Activated naive CD4-positive, alpha-beta T cell treated with anti-CD3 and anti-CD28 coated beads, Interleukin-2, amount 50 U/mL, for 72 hours (primary cell): ENCODE results near the gene VAV2. TPM values are rescaled to one million over a fixed set of nuclear protein-coding genes. Genes with fewer than 3 reads are reported as not detected.
"Not testable (repeated sequence)": the region's sequence is repeated elsewhere in the genome, so short reads cannot be mapped to it uniquely, and the experiment has no call there.

ENCODE experiments used
- ATAC-seq, 2 donors: fragments of 150-1000 bp; cut with Tn5 transposase; 2 replicates each; pipeline ENCODE4 v1.10.0; 2021; ENCODE audit warnings: mild to moderate bottlenecking in 2 of 2, moderate library complexity in 2 of 2
- DNase-seq, 2 donors: peaks; one replicate each; pipeline ENCODE4 v3.0.0; 2021 to 2022; ENCODE audit warnings: low spot score in 2 of 2
- H3K27ac Mint-ChIP-seq, 2 donors: one replicate each; pipeline ENCODE4 v1.8.0; 2022; ENCODE audit warnings: mild to moderate bottlenecking in 2 of 2, mixed read lengths in 2 of 2
- H3K36me3 Mint-ChIP-seq, 2 donors: one replicate each; pipeline ENCODE4 v1.8.0; 2022; ENCODE audit warnings: mixed read lengths in 2 of 2
- H3K9me3 Mint-ChIP-seq, 2 donors: one replicate each; pipeline ENCODE4 v1.8.0; 2022; ENCODE audit warnings: mixed read lengths in 2 of 2
- total RNA-seq, 2 donors: library from RNA; stranded (reverse); gene quantifications; one replicate each; pipeline ENCODE4 v1.2.3, GENCODE V29; 2022

The VAV2 gene
- total RNA-seq, 2 donors from 2014 or later, result 7.5 to 9.1 TPM

DNA sequence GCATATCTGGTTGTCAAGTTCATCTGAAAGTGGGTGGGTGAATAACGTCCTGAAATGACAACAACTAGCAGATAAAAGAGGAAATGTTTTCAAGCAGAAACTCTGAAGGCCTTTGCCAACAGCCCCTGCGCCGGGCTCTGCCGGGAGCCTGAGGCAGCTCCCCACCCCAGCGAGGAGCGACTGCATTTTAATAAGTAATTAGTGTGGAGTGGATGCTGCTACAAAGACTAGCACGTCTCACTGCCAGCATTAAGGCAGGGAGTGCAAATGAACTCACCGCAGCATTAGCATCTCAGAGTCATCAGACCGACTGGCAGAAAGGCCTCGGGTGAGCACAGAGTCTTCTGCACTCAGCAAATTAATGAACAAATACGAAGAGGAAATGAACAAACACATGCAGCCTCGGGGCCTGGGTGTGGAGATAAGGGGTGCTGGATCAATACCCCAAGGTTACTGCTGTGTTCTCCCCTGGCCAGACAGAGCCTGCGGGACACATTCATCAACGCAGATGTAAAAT lies 63.8 kb downstream of the VAV2 start:
- Mint-ChIP-seq H3K36me3 (no peaks in the 10 kb centered on the region), H3K27ac (peak overlapping the region; percentile 8 to 79), H3K9me3 (peaks cover 0 to 3% of the 10 kb centered on the region in 2 donors)
- no peak for DNase-seq
- no peak for ATAC-seq

- no peak for ATAC-seq
Measured at GRCh38 chr9:133927041-133927440, 65.1 kb downstream of the VAV2 start.

DNA sequence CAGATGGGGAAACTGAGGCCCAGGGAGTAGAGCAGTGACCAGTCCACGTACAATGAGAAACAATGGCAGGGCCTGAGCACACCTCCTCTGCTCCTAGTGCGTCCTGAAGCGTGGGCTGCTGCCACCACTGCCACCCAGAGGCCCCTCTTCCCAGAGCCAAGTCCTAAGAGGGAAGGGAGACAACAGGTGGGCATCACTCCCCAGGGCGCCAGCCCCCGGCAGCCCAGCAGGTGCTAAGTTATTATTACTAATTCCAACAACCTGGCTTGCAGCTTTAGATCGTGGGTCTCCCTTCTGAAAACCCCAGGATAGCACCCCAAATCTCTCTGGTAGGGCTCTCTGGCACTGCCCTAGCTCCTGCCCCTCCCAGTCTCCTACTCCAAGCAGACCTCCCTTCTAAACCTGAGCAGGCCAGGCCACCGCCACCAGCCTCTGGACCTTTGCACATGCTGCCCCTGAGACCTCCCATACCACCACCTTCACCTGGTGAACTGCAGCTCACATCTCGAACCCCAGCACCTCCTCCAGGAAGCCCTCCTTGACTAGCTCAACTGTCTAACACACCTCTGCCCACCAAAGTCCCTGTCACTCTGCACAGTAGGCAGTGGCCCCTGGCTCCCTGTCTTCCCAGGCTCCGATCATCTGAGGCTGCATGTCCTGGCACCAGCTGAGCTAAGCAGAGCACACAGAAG lies 65.8 kb downstream of the VAV2 start:
- ATAC-seq (no peak), DNase-seq (no peak)
- H3K27ac Mint-ChIP-seq, result no peak overlapping the region
- H3K9me3 Mint-ChIP-seq, result no peaks in the 10 kb centered on the region
- H3K36me3 Mint-ChIP-seq, result no peaks in the 10 kb centered on the region

More at GRCh38 chr9:133927041-133927440, 65.1 kb downstream of the VAV2 start:
- Mint-ChIP-seq H3K9me3 (no peaks in the 10 kb centered on the region), H3K27ac (no peak overlapping the region), H3K36me3 (no peaks in the 10 kb centered on the region)
- DNase-seq, result no peak

- no peak for ATAC-seq
- no peaks in the 10 kb centered on the region for H3K36me3 Mint-ChIP-seq
- no peak for DNase-seq
- no peaks in the 10 kb centered on the region for H3K9me3 Mint-ChIP-seq
- H3K27ac Mint-ChIP-seq, result no peak overlapping the region
Measured at GRCh38 chr9:133924453-133924852, 67.7 kb downstream of the VAV2 start.

- ATAC-seq, DNase-seq, H3K27ac Mint-ChIP-seq, H3K36me3 Mint-ChIP-seq, H3K9me3 Mint-ChIP-seq: not testable (repeated sequence)
Measured at GRCh38 chr9:133923608-133924007, 68.5 kb downstream of the VAV2 start.

DNA sequence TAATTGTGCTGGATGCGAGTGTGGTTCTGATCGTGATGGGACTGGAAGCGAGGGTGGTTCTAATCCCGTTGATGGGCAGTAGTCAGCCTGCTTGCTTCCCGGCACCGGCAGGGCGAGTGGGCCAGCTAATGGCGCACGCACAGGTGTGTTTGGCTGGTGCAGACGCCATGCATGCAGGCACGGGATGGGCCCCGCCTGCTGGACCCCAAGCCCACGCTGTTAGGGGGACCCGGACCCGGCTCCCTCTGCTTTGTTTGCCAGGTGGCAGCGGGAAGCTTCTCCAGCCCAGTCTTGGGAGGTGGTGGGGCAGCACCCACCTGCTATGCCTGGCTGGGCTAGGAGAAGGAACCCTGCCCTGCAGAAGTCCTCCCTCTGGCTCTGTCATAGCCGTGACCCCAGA lies 70.3 kb downstream of the VAV2 start:
- H3K36me3 Mint-ChIP-seq, result no peaks in the 10 kb centered on the region
- no peaks in the 10 kb centered on the region for H3K9me3 Mint-ChIP-seq
- no peak overlapping the region for H3K27ac Mint-ChIP-seq
- no peak for DNase-seq
- ATAC-seq, result no peak

DNA sequence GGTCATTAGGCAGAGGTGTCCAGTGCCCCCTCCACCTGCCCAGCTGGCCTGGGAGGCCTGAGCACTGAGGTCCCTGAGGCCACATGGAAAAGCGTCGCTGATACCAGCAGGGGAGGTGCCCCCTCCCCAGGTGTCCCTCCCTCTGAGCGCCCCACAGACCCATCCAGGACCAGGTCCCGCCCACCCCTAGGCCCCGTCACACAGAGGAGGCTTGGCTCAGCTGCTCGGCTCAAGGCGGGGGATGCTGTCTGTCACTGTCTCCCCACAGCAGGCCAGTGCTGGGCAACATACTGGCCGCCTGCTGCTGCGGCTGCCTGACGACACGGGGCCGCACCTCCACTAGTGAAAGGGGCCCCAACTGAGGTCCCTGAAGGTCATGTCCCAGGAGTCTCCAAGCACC lies 71.7 kb downstream of the VAV2 start:
- ATAC-seq, result no peak
- Mint-ChIP-seq H3K36me3 (no peaks in the 10 kb centered on the region), H3K9me3 (no peaks in the 10 kb centered on the region), H3K27ac (no peak overlapping the region)
- DNase-seq, result no peak

DNA sequence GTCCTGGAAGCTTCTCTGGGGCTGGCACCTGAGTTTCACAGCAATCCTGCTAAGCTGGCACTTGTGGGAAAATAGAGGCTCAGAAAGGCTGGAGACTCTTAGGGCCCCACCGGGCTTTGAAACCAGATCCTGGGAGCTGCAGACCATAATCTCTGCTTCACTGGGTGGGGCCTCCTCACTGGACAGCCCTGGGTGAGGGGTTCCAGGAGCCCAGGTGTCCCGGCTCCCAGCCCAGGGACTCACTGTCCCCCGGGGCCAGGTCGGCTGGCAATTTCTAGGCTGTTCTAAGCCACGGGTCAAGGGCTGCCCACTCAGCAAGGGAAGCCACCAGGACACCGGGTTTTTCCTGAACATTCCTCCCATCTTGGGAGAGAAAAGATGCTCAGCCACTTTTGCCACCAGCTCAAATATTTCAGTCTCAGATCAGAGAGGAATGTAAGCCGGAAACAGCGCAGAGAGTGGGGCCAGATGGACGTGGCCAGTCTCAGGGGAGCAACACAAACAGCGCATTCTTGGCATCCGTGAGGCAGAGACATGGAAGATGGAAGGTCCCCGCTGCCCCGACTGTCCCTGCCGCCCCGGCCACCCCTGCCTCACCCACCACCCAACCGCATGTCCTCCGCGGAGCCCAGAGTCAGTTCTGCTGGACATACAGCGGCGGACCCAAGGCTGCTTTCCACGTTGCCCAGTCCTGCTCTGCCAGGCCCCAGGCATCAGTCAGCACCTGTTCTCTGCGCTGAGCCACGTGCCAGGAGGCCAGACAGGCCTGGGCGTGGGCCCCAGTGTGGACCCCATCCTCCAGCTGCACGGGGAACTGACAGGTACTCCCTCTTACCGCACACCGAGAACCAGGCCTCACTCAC lies 72.6 kb downstream of the VAV2 start:
- Mint-ChIP-seq H3K27ac (peak overlapping the region in 1 of 2 donors; percentile 40), H3K9me3 (no peaks in the 10 kb centered on the region), H3K36me3 (no peaks in the 10 kb centered on the region)
- ATAC-seq (no peak), DNase-seq (no peak)

DNA sequence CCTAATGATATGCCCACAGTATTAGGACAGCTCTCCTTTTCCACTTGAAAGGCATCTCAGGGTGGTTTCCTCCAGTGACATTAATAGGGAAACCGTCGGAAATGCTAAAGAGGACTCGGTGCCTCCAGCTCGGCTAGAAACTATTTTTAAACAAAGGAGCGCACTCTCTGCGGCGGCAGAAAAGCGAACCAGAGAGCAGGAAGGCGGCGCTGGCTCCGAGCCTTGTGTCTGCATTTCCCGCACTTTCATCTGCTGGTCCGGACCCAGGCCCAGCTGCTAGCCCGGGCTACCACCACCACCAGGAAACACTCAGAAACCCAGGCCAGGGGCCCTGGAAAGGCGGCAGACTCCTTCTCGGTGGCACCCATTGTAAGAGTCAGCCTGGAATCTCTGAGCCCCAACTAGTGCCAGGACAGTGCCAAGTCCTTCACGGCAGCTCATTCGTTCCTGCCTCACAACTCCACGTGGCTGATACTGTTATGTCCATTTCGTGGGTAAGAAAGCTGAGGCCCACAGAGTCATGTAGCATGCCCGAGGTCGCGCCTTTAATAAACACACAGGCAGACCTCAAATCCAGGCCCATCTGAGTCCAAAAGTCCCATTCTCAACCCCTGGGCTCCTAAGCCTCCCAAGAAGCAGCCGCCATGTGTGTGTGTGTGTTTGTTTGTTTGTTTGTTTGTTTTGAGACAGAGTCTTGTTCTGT lies 73.9 kb downstream of the VAV2 start:
- Mint-ChIP-seq H3K9me3 (no peaks in the 10 kb centered on the region), H3K36me3 (no peaks in the 10 kb centered on the region), H3K27ac (no peak overlapping the region)
- DNase-seq (no peak), ATAC-seq (no peak)

DNA sequence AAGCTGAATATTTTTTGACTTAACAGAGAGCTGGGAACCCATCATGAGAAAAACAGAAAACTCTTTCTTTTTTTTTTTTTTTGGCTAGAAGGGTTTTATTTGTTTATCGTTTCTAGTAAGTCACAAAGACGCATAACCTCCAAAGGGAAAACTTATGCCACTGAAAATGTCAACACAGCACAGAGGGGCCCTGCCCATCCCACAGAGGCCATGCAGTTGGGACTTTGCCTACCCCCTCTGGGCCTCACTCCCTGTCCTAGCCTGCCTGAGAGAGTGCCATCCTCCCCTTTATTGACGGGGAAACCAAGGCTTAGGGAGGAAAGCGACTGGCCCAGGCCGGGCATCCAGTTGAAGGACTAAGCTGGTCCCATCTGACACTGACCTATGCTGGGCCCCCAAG lies 74.7 kb downstream of the VAV2 start:
- Mint-ChIP-seq H3K9me3 (no peaks in the 10 kb centered on the region), H3K36me3 (no peaks in the 10 kb centered on the region), H3K27ac (no peak overlapping the region)
- DNase-seq (no peak), ATAC-seq (no peak)

GRCh38 chr9:133916159-133916541 lies 76.0 kb downstream of the VAV2 start:
- ATAC-seq, result no peak
- H3K27ac Mint-ChIP-seq, result no peak overlapping the region
- H3K9me3 Mint-ChIP-seq, result no peaks in the 10 kb centered on the region
- H3K36me3 Mint-ChIP-seq, result no peaks in the 10 kb centered on the region
- no peak for DNase-seq

DNA sequence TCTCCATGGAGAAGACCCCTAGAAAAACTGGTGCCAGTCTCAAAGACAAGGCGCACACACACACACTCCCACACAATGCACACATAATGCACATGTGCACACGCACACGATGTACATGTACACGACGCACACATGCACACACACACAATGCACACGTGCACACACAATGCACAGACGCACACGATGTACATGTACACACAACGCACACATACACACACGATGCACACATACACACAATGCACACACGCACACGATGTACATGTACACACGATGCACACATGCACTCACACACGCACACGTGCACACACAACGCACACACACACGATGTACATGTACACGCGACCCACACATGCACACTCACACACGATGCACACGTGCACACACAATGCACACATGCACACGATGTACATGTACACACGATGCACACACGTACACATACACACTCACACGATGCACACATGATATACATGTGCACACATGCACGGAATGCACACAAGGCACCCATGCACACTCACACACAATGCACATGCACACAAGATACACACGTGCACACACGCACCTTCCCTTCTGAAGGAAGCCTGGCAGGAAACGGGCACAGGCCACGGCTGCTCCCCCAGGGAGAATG lies 76.5 kb downstream of the VAV2 start:
- no peak overlapping the region for H3K27ac Mint-ChIP-seq
- ATAC-seq (no peak), DNase-seq (no peak)
- H3K36me3 Mint-ChIP-seq, result no peaks in the 10 kb centered on the region
- H3K9me3 Mint-ChIP-seq, result no peaks in the 10 kb centered on the region

DNA sequence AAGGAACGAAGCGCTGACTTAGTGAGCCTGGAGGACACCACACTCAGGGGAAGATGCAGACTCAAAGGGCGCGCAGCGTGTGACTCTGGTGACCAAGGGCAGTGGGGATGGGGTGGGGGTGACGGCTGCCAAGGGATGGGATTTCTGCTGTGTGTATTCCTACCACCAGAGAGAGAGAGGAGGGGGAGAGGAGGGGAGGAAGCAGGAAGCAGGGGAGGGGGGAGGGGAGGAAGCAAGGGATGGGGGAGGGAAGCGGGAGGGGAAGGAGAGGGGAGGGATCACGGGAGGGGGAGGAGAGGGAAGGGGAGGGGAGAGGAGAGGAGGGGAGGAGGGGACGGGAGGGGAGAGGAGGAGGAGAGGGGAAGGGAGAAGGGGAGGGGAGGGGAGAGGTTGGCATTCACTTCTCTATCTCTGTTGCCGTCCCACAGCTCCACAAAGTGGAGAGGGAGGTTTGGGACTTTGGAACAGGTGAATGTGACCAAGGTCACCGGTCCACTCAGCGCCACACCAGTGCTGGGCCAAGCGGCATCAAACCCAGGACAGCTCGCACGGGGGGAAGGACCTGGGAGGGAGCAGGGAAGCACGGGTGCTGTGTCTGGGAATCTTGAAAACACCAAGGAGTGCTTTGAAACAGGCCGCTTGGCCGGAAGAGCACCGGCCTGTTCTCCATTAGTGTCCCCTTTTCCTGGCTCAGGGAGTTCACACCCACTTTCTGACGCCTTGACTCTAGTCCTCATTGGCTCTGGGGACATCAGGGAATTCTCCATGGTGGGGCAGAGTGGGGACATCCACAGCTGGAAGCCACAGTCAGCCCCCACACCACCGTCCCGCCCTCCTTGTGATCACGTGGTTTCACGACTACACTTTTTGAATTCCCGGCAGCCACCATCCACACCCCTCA lies 77.4 kb downstream of the VAV2 start:
- ATAC-seq (no peak), DNase-seq (no peak)
- no peak overlapping the region for H3K27ac Mint-ChIP-seq
- H3K36me3 Mint-ChIP-seq, result no peaks in the 10 kb centered on the region
- H3K9me3 Mint-ChIP-seq, result no peaks in the 10 kb centered on the region

GRCh38 chr9:133913571-133914369 lies 78.4 kb downstream of the VAV2 start:
- DNase-seq (no peak), ATAC-seq (no peak)
- peak overlapping the region in 1 of 2 donors; percentile 29 for H3K27ac Mint-ChIP-seq
- H3K9me3 Mint-ChIP-seq, result no peaks in the 10 kb centered on the region
- no peaks in the 10 kb centered on the region for H3K36me3 Mint-ChIP-seq

DNA sequence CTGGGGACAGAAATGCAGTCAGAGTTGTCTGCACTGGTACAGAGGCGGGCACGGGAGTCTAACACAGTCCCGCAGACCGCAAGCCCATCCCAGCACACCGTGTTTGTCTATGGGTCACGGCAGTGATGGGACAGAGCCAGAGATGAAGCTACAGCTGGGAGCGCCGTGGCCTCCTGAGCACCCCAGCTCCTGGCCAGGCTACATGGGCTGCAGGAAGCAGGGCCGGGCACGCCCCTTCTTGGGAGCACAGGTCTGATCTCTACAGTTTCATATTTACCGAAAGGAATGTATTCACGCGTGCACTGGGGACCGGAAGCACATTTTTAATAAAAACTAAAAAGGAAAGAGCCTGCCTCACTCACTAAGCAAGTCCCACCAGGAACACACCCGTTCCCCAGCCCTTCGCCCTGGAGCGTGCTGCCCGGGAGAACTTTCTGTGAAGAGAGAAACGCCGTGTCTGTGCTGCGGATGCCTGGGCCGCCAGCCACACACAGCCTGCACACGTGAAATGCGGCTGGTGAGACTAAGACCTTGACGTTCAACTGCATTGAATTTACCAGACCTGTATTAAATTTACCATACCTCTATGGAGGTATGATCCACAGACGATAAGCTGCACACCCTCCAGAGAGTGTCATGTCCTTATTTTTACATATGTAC lies 81.1 kb downstream of the VAV2 start:
- H3K9me3 Mint-ChIP-seq, result no peaks in the 10 kb centered on the region
- H3K36me3 Mint-ChIP-seq, result no peaks in the 10 kb centered on the region
- peak overlapping the region in 1 of 2 donors; percentile 6 for H3K27ac Mint-ChIP-seq
- no peak for DNase-seq
- ATAC-seq, result no peak
